ENCODE data around the gene MIDN.

The MIDN gene

DNA sequence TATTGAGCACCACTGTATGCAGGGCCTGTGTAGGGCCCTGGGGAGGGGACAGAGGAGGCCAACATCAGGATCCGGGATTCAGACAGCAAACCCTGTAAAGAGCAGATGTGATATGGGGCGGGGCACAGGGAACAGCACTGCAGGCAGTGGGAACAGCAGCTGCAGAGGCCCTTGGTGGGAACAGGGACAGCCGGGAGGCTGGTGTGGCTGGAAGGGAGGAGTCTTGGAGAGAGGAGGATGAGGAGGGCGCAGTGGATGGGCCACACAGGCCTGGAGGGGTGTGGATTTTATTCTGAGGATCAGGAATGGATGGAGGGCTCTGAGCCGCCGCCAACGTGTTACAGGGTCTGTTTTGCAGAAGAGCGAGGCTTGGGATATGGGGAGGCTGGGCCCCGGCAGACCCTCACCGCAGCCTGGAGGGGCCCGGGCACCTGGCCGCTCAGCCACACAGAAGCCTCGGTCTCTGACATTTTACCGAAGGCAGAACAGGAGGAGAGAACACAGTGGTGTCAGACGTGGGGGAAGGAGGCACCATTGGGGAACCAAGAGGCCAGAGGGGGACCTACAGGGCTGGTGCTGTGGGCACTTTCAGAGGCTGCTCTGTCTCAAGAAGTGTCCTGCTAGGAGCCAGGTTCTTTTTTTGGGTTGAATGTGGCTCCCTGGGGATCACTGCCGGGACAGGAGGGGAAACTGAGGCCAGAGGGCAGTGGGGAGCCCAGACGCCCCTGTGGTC is 44.2 kb downstream of the MIDN start:
- Histone ChIP-seq H3K4me3 (ENCODE audit: low read depth, low read length) (no peak overlapping the region), H3K36me3 (no peaks in the 10 kb centered on the region), H3K4me1 (no peaks in the 10 kb centered on the region), H3K27me3 (peaks cover 9% of the 10 kb centered on the region), H3K9me3 (no peaks in the 10 kb centered on the region)
- no peak for DNase-seq
- TF ChIP-seq, protein P1, sequence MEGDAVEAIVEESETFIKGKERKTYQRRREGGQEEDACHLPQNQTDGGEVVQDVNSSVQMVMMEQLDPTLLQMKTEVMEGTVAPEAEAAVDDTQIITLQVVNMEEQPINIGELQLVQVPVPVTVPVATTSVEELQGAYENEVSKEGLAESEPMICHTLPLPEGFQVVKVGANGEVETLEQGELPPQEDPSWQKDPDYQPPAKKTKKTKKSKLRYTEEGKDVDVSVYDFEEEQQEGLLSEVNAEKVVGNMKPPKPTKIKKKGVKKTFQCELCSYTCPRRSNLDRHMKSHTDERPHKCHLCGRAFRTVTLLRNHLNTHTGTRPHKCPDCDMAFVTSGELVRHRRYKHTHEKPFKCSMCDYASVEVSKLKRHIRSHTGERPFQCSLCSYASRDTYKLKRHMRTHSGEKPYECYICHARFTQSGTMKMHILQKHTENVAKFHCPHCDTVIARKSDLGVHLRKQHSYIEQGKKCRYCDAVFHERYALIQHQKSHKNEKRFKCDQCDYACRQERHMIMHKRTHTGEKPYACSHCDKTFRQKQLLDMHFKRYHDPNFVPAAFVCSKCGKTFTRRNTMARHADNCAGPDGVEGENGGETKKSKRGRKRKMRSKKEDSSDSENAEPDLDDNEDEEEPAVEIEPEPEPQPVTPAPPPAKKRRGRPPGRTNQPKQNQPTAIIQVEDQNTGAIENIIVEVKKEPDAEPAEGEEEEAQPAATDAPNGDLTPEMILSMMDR (IDR thresholded peaks at IDR 0.05; ENCODE audit: low read depth, low read length): no peak

DNA sequence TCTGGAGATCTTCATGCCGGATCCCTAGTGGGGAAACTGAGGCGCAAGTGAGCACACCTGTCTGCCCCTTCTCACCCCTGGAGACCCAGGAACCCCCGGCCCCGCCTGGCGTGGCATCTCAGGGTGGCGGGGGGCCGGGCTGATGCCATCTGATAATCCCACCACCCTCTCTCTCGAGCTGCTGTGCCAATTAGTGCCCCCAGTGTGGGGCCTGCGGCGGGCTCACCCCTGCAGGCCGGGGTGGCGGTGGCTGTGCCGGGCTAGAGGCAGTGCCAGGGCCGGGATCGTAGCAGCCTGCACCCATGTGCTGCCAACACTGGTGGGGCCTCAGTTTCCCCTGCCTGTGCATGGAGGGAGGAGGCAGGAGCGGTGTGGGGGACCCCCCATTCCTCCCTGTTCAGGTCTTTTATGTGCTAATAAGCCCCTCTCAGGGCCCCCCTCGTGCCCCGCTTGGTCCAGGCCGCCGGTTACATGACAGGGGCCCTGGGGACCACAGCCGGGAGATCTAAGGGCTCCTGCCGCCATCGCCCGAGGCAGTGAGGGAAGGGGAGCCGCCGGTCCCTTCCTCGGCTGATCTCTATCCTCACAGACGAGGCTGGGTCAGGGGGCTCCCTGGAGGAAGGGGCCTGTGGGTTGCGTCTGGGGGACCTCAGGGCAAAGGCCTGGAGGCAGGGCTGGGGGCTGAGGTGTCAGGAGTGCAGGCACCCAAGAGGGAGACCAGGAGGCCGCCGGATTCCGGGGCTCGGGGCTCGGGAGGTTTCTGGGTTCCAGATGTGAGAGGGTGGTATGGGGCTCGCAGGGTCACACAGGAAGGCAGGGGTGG is 45.6 kb downstream of the MIDN start:
- DNase-seq: peak; percentile 51
- H3K9me3 ChIP-seq: no peaks in the 10 kb centered on the region
- TF ChIP-seq, protein P1 (IDR thresholded peaks at IDR 0.05; ENCODE audit: low read depth, low read length): no peak
- H3K4me1 ChIP-seq: no peaks in the 10 kb centered on the region
- H3K4me3 ChIP-seq (ENCODE audit: low read depth, low read length): no peak overlapping the region
- H3K27me3 ChIP-seq: 0 out of 2 replicates have a peak, but pooled peaks cover 3% of the 10 kb centered on the region
- H3K36me3 ChIP-seq: no peaks in the 10 kb centered on the region

DNA sequence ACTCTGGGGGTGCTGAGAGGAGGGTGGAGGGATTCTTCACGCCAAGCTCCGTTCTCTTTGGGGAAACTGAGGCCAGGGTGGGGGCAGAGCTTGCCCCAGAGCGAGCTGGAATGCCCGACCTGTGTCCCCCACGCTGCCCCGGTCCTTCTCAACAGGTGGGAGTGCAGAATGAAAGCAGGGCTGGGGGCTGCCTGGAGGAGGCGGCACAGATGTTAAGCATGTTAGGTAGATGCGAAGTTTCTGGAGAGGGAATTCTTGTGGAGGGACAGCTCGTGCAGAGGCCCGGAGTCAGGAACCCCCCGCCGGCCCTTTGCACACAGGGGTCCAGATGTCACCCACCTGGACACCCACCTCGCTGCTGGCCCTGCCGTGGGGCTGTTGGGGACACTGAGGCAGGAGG is 46.3 kb downstream of the MIDN start:
- H3K4me1 ChIP-seq: no peaks in the 10 kb centered on the region
- TF ChIP-seq, protein P1 (IDR thresholded peaks at IDR 0.05; ENCODE audit: low read depth, low read length): no peak
- no peaks in the 10 kb centered on the region for H3K9me3 ChIP-seq
- H3K27me3 ChIP-seq: 0 out of 2 replicates have a peak, but pooled peaks cover 3% of the 10 kb centered on the region
- DNase-seq: no peak
- H3K4me3 ChIP-seq (ENCODE audit: low read depth, low read length): no peak overlapping the region
- H3K36me3 ChIP-seq: no peaks in the 10 kb centered on the region

DNA sequence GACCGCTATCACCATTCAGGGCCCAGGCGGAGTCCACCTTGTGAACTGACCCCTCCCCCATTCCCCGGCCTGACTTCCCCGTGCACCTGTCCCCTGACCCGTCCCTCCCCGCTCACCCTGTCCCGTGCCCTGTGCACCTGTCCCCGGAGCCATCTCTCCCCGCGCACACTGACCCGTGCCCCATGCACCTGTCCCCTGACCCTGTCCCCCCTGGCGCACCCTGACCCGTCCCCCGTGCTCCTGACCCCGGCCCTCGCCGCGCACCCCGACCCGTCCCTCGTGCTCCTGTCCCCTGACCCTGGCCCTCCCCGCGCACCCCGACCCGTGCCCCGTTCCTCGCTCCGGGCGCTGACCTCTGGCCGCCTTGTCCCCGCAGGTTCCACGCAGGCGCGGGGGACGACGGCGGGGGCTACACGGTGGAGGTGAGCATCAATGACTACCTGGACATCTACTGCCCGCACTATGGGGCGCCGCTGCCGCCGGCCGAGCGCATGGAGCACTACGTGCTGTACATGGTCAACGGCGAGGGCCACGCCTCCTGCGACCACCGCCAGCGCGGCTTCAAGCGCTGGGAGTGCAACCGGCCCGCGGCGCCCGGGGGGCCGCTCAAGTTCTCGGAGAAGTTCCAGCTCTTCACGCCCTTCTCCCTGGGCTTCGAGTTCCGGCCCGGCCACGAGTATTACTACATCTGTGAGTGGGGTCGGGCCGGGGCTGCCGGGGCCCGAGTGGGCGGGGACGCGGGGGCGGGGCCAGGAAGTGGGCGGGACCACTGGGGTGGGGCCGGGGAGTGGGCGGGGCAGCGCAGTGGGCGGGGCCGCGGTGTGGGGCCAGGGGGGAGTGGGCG is 47.0 kb downstream of the MIDN start:
- Histone ChIP-seq H3K9me3 (no peaks in the 10 kb centered on the region), H3K36me3 (no peaks in the 10 kb centered on the region), H3K4me1 (no peaks in the 10 kb centered on the region), H3K4me3 (ENCODE audit: low read depth, low read length) (no peak overlapping the region), H3K27me3 (0 out of 2 replicates have a peak, but pooled peaks cover 3% of the 10 kb centered on the region)
- TF ChIP-seq, protein P1 (IDR thresholded peaks at IDR 0.05; ENCODE audit: low read depth, low read length): no peak
- peak; percentile 74 for DNase-seq

DNA sequence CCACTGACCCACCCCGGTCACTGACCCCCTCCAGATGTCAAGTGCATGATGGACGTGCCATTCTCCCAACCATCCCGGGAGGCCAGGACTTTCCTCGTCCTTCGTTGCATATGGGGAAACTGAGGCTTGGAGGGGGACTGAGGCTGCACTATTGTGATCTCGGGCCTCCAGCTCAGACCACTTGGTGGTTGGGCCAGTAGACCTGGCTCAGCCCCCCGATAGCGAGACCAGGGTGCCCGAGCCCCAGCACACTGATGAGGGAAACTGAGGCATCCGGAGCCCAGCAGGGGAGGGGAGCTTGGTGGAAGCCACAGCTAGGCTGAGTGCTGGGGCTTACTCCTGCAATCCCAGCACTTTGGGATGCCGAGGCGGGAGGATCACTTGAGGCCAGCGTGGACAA is 47.7 kb downstream of the MIDN start:
- DNase-seq: no peak
- H3K4me3 ChIP-seq (ENCODE audit: low read depth, low read length): no peak overlapping the region
- no peaks in the 10 kb centered on the region for H3K4me1 ChIP-seq
- no peaks in the 10 kb centered on the region for H3K9me3 ChIP-seq
- TF ChIP-seq, protein P1 (IDR thresholded peaks at IDR 0.05; ENCODE audit: low read depth, low read length): no peak
- 0 out of 2 replicates have a peak, but pooled peaks cover 3% of the 10 kb centered on the region for H3K27me3 ChIP-seq
- H3K36me3 ChIP-seq: no peaks in the 10 kb centered on the region

All from BE2C (cell line).